22Rv1 (cell line): Measurements from ENCODE around the gene NSG1.

Source experiments
- CTCF ChIP-seq: fragments of 450-650 bp; IDR thresholded peaks from 2 replicates; pipeline ENCODE4 v1.5.1; 2017; ENCODE audit warnings: mild to moderate bottlenecking
- ZFX ChIP-seq: fragments of 450-650 bp; IDR thresholded peaks from 2 replicates; pipeline ENCODE4 v1.6.1; 2017; ENCODE audit warnings: antibody characterized with exemption, borderline replicate concordance

- TF ChIP-seq CTCF (no peak), ZFX (no peak)
Measured at GRCh38 chr4:4425119-4425690, 38.3 kb downstream of the NSG1 start.
